Ishikawa (cell line): ENCODE results near the gene RREB1.

Experiments used
- CEBPB ChIP-seq: IDR thresholded peaks from 2 replicates; pipeline ENCODE4 v1.6.1; 2012
- CREB1 ChIP-seq: IDR thresholded peaks from 2 replicates; pipeline ENCODE4 v1.6.1; 2012; ENCODE audit warnings: low read depth
- EP300 ChIP-seq: IDR thresholded peaks from 2 replicates; pipeline ENCODE4 v1.6.1; 2012; ENCODE audit warnings: borderline replicate concordance
- FOXM1 ChIP-seq: IDR thresholded peaks from 2 replicates; pipeline ENCODE4 v1.6.1; 2012; ENCODE audit warnings: low read depth, borderline replicate concordance
- NFIC ChIP-seq: IDR thresholded peaks from 2 replicates; pipeline ENCODE4 v1.6.1; 2012
- RAD21 ChIP-seq: IDR thresholded peaks from 2 replicates; pipeline ENCODE4 v1.6.1; 2012; ENCODE audit warnings: low read depth
- TAF1 ChIP-seq: IDR thresholded peaks from 2 replicates; pipeline ENCODE4 v1.6.1; 2012; ENCODE audit warnings: low read depth, mild to moderate bottlenecking
- TEAD4 ChIP-seq: IDR thresholded peaks from 2 replicates; pipeline ENCODE4 v1.6.1; 2012
- YY1 ChIP-seq: IDR thresholded peaks from 2 replicates; pipeline ENCODE4 v1.6.1; 2012; ENCODE audit warnings: low read depth
- ZBTB7A ChIP-seq: IDR thresholded peaks from 2 replicates; pipeline ENCODE4 v1.6.1; 2012; ENCODE audit warnings: low read depth
- TF ChIP-seq, protein P1 (sequence below): IDR thresholded peaks from 2 replicates; pipeline ENCODE4 v1.6.1; 2012
- TF ChIP-seq, protein P2 (sequence below): IDR thresholded peaks from 2 replicates; pipeline ENCODE4 v1.6.1; 2012
- TF ChIP-seq, protein P3 (sequence below): IDR thresholded peaks from 2 replicates; pipeline ENCODE4 v1.6.1; 2012; ENCODE audit warnings: low read depth, mild to moderate bottlenecking

DNA sequence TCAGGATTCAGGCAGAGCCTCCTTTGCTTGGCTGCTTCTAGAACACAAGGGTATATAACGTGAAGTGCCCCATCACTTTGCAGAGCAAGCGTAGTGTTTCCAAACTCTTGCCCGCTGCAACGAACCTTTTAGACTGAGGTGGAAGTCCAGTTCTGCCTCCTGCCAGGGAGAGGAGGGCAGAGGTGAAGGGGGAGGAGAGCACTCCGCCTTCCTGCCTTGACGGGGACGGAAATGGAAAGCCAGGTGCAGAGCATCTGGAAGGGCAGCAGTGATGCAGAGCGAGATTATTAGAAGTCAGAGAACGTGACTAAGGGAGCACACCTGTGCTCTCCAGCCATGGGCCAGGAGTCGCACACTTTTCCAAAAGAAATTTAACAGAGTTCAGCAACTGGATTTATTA lies 63.4 kb downstream of the RREB1 start:
- no peak for TF ChIP-seq TAF1
- TF ChIP-seq, protein P1, sequence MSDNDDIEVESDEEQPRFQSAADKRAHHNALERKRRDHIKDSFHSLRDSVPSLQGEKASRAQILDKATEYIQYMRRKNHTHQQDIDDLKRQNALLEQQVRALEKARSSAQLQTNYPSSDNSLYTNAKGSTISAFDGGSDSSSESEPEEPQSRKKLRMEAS, result no peak
- no peak for TF ChIP-seq FOXM1
- no peak for TF ChIP-seq EP300
- TF ChIP-seq, protein P2, sequence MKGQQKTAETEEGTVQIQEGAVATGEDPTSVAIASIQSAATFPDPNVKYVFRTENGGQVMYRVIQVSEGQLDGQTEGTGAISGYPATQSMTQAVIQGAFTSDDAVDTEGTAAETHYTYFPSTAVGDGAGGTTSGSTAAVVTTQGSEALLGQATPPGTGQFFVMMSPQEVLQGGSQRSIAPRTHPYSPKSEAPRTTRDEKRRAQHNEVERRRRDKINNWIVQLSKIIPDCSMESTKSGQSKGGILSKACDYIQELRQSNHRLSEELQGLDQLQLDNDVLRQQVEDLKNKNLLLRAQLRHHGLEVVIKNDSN, result no peak
- TF ChIP-seq, protein P3, sequence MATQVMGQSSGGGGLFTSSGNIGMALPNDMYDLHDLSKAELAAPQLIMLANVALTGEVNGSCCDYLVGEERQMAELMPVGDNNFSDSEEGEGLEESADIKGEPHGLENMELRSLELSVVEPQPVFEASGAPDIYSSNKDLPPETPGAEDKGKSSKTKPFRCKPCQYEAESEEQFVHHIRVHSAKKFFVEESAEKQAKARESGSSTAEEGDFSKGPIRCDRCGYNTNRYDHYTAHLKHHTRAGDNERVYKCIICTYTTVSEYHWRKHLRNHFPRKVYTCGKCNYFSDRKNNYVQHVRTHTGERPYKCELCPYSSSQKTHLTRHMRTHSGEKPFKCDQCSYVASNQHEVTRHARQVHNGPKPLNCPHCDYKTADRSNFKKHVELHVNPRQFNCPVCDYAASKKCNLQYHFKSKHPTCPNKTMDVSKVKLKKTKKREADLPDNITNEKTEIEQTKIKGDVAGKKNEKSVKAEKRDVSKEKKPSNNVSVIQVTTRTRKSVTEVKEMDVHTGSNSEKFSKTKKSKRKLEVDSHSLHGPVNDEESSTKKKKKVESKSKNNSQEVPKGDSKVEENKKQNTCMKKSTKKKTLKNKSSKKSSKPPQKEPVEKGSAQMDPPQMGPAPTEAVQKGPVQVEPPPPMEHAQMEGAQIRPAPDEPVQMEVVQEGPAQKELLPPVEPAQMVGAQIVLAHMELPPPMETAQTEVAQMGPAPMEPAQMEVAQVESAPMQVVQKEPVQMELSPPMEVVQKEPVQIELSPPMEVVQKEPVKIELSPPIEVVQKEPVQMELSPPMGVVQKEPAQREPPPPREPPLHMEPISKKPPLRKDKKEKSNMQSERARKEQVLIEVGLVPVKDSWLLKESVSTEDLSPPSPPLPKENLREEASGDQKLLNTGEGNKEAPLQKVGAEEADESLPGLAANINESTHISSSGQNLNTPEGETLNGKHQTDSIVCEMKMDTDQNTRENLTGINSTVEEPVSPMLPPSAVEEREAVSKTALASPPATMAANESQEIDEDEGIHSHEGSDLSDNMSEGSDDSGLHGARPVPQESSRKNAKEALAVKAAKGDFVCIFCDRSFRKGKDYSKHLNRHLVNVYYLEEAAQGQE, result no peak
- TF ChIP-seq YY1, result no peak
- no peak for TF ChIP-seq TEAD4
- TF ChIP-seq RAD21, result no peak
- TF ChIP-seq CREB1, result no peak
- TF ChIP-seq NFIC, result no peak
- no peak for TF ChIP-seq ZBTB7A
- no peak for TF ChIP-seq CEBPB
